AG09309 (cell line): ENCODE measurements around the gene DDR1.
A peak's percentile ranks its signal among the peaks of the same experiment; 100 is the strongest.

Source experiments
- DNase-seq: peaks from one replicate; pipeline ENCODE4 v3.0.0-alpha.2; 2010; ENCODE audit warnings: low read depth
- H3K4me3 ChIP-seq: 2 replicates; pipeline ENCODE4 v1.5.1; 2011; ENCODE audit warnings: mild to moderate bottlenecking, low read depth, low read length, moderate library complexity; ENCODE audit not compliant: control insufficient read depth
- TF ChIP-seq, protein P1 (sequence below): IDR thresholded peaks from 2 replicates; pipeline ENCODE4 v1.5.1; 2011; ENCODE audit warnings: mild to moderate bottlenecking, low read depth, low read length, inconsistent platforms; ENCODE audit not compliant: insufficient read depth, control insufficient read depth; ENCODE audit errors: missing control alignments

Gene DDR1

DNA sequence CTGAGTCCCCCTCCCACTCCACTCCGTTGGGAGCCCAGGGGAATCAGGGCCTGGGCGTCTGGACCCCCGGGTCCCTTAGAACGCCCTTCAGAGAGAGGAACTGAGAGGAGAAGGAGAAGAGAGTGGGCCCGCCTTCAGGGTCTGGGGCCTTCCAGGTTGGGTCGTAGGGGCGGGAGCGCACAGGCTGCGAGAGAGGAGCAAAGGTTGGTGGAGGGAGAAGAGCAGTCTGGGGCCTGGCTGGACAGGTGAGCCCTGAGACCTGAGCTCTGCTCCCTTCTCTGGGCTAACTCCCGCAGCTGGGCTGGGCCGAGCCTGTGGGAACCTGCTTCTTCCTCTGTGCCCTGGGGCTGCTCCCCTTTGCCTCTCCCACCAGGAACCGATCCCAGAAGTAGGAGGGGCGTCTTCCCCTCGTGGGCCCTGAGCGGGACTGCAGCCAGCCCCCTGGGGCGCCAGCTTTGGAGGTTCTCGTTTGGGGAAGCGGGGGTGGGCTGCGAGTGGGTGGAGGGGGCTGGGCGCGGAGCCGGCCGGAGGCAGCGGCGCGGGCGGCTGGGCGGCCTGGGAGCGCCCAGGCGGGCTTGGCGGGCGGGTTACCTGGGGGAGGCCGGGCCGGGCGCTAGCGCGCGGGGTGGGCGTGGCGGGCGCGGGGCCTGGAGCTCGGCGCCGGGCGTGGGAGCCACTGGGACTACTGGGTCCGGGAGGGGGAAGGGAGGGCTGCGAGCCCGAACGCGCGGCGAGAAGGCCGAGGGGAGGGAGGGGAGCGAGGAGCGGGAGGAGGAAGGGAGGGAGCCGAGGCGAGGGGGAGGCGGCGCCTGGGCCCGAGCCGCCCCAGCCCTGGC lies at the start of gene DDR1:
TSS of gene DDR1 (plus strand) at position 835 of the 836 bp plus-strand sequence. CDS start 4,211 bp downstream, outside the sequence.
- no peak for DNase-seq
- H3K4me3 ChIP-seq = peak within 1 kb of the TSS; percentile 70
- TF ChIP-seq, protein P1, sequence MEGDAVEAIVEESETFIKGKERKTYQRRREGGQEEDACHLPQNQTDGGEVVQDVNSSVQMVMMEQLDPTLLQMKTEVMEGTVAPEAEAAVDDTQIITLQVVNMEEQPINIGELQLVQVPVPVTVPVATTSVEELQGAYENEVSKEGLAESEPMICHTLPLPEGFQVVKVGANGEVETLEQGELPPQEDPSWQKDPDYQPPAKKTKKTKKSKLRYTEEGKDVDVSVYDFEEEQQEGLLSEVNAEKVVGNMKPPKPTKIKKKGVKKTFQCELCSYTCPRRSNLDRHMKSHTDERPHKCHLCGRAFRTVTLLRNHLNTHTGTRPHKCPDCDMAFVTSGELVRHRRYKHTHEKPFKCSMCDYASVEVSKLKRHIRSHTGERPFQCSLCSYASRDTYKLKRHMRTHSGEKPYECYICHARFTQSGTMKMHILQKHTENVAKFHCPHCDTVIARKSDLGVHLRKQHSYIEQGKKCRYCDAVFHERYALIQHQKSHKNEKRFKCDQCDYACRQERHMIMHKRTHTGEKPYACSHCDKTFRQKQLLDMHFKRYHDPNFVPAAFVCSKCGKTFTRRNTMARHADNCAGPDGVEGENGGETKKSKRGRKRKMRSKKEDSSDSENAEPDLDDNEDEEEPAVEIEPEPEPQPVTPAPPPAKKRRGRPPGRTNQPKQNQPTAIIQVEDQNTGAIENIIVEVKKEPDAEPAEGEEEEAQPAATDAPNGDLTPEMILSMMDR = no peak

DNA sequence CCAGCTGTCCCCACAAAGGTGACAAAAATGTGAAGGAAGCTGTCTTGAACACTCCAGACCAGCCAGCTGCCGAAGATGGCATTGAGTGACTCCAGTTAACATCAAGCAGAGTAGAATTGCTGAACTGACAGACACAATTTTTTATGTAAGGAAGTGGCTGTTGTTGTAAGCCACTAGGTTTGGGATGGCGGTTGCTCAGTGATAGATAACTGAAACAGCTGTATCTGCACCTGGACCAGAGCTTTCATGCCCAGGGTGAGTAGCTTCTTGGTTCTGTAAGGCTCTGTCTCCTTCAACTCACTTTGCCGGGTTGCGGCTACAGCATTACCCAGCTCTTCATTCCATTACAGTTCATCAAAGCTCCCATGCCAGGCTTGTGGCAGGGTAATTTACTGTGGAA lies 49.7 kb upstream of the DDR1 start:
- TF ChIP-seq, protein P1 = no peak
- no peak for DNase-seq
- no peak overlapping the region for H3K4me3 ChIP-seq

- DNase-seq = no peak
- TF ChIP-seq, protein P1 = no peak
- no peak overlapping the region for H3K4me3 ChIP-seq
These were observed 48.7 kb upstream of the DDR1 start for GRCh38 chr6:30835576-30835975.

GRCh38 chr6:30836431-30836866 lies 47.9 kb upstream of the DDR1 start:
- peak; percentile 67 for DNase-seq
- no peak overlapping the region for H3K4me3 ChIP-seq
- TF ChIP-seq, protein P1 = no peak

DNA sequence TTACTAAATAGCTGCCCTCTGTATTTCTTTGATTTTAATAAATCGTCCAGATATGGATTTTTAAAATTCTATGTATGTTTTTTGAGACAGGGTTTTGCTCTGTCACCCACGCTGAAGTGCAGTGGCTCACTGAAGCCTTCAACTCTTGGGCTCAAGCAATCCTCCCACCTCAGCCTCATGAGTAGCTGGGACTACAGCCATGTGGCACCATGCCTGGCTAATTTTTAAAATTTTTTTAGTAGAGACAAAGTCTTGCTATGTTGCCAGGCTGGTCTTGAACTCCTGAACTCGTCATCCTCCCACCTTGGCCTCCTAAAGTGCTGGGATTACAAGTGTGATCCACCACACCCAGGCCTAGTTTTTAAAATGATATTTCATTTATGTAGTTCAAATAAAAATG lies 47.4 kb upstream of the DDR1 start:
- no peak for DNase-seq
- H3K4me3 ChIP-seq = no peak overlapping the region
- TF ChIP-seq, protein P1 = no peak

DNA sequence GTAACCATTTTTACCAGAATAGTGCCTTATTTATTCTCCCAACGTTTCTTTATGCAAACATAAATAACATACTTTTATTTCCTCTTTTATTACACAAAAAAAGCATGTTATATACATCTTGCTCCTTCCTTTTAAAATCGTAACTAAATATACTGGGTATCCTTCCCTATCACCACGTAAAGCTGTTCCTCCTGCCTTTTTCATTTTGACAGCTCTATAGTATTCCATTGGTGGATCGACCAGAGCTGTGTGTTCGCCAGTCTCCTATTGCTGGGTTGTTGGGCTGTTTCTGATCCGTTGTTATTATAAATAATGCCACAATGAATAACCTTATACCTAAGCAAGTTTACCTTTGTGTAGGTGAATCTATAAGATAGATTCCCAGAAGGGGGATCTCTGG lies 46.9 kb upstream of the DDR1 start:
- DNase-seq = no peak
- TF ChIP-seq, protein P1 = no peak
- no peak overlapping the region for H3K4me3 ChIP-seq
